Parathyroid adenoma (tissue), 2 donors: ENCODE data around the gene MSTO1.

Experiments used
- H2AFZ ChIP-seq: fragments of 300-600 bp; sonication (generic); one replicate; pipeline ENCODE4 v1.7.0; 2017; ENCODE audit warnings: antibody characterized with exemption, mild to moderate bottlenecking
- H3K27ac ChIP-seq: fragments of 300-600 bp; sonication (generic); one replicate; pipeline ENCODE4 v1.7.0; 2017
- H3K27me3 ChIP-seq: fragments of 300-600 bp; sonication (generic); one replicate; pipeline ENCODE4 v1.7.0; 2017; ENCODE audit warnings: low read length; ENCODE audit not compliant: control insufficient read depth, insufficient read depth
- H3K36me3 ChIP-seq: fragments of 300-600 bp; sonication (generic); one replicate; pipeline ENCODE4 v1.7.0; 2017; ENCODE audit warnings: low read length; ENCODE audit not compliant: control insufficient read depth, insufficient read depth
- H3K4me1 ChIP-seq: fragments of 300-600 bp; sonication (generic); one replicate; pipeline ENCODE4 v1.7.0; 2017; ENCODE audit warnings: control low read depth
- H3K4me2 ChIP-seq: fragments of 300-600 bp; sonication (generic); one replicate; pipeline ENCODE4 v1.7.0; 2017; ENCODE audit warnings: low read length
- H3K4me3 ChIP-seq: fragments of 300-600 bp; sonication (generic); one replicate; pipeline ENCODE4 v1.7.0; 2017; ENCODE audit warnings: low read depth, low read length
- H3K79me2 ChIP-seq: fragments of 300-600 bp; sonication (generic); one replicate; pipeline ENCODE4 v1.7.0; 2017; ENCODE audit warnings: control low read depth
- H3K9ac ChIP-seq: fragments of 300-600 bp; sonication (generic); one replicate; pipeline ENCODE4 v1.7.0; 2017; ENCODE audit warnings: mild to moderate bottlenecking
- H3K9me3 ChIP-seq: fragments of 300-600 bp; sonication (generic); one replicate; pipeline ENCODE4 v1.7.0; 2017; ENCODE audit warnings: low read length; ENCODE audit not compliant: control insufficient read depth
- CTCF ChIP-seq: fragments of 300-600 bp; sonication (generic); IDR thresholded peaks from one replicate; pipeline ENCODE4 v1.7.0; 2017; ENCODE audit warnings: antibody characterized with exemption, mild to moderate bottlenecking
- donor health status: primary hyperparathyroidism.

MSTO1 gene

GRCh38 chr1:155643230-155643629, 33.2 kb downstream of the MSTO1 start:
- TF ChIP-seq CTCF = no peak
- no peaks in the 10 kb centered on the region for H3K27me3 ChIP-seq
- H3K4me1 ChIP-seq = no peaks in the 10 kb centered on the region
- H3K79me2 ChIP-seq = no peaks in the 10 kb centered on the region
- H3K27ac ChIP-seq = no peak overlapping the region
- no peak overlapping the region for H3K4me3 ChIP-seq
- H3K9ac ChIP-seq = no peak overlapping the region
- no peak overlapping the region for H3K4me2 ChIP-seq
- no peak overlapping the region for H2AFZ ChIP-seq
- no peaks in the 10 kb centered on the region for H3K36me3 ChIP-seq
- H3K9me3 ChIP-seq = no peaks in the 10 kb centered on the region

- Histone ChIP-seq H3K4me3 (no peak overlapping the region), H2AFZ (no peak overlapping the region), H3K9me3 (no peaks in the 10 kb centered on the region), H3K4me1 (no peaks in the 10 kb centered on the region), H3K4me2 (no peak overlapping the region), H3K27ac (no peak overlapping the region), H3K79me2 (no peaks in the 10 kb centered on the region), H3K9ac (no peak overlapping the region), H3K36me3 (no peaks in the 10 kb centered on the region), H3K27me3 (no peaks in the 10 kb centered on the region)
- TF ChIP-seq CTCF = no peak
Observed at GRCh38 chr1:155645034-155645598, 35.1 kb downstream of the MSTO1 start.

GRCh38 chr1:155645648-155646047, 35.6 kb downstream of the MSTO1 start:
- no peak overlapping the region for H3K27ac ChIP-seq
- TF ChIP-seq CTCF = no peak

GRCh38 chr1:155646307-155646706, 36.3 kb downstream of the MSTO1 start:
- H3K36me3 ChIP-seq = no peaks in the 10 kb centered on the region
- no peaks in the 10 kb centered on the region for H3K79me2 ChIP-seq
- no peak overlapping the region for H3K27ac ChIP-seq
- no peaks in the 10 kb centered on the region for H3K9me3 ChIP-seq
- H2AFZ ChIP-seq = no peak overlapping the region
- no peaks in the 10 kb centered on the region for H3K4me1 ChIP-seq
- H3K4me2 ChIP-seq = no peak overlapping the region
- TF ChIP-seq CTCF = no peak
- H3K4me3 ChIP-seq = no peak overlapping the region
- no peak overlapping the region for H3K9ac ChIP-seq
- no peaks in the 10 kb centered on the region for H3K27me3 ChIP-seq

More at GRCh38 chr1:155645648-155646047, 35.6 kb downstream of the MSTO1 start:
- H2AFZ ChIP-seq = no peak overlapping the region
- H3K9ac ChIP-seq = no peak overlapping the region
- H3K4me1 ChIP-seq = no peaks in the 10 kb centered on the region
- no peaks in the 10 kb centered on the region for H3K36me3 ChIP-seq
- H3K79me2 ChIP-seq = no peaks in the 10 kb centered on the region
- no peaks in the 10 kb centered on the region for H3K9me3 ChIP-seq
- H3K4me2 ChIP-seq = no peak overlapping the region
- no peak overlapping the region for H3K4me3 ChIP-seq
- no peaks in the 10 kb centered on the region for H3K27me3 ChIP-seq
